IPS DF 4.7 (cell line): ENCODE measurements around the gene IGFALS.
"Not testable (repeated sequence)": the region's sequence is repeated elsewhere in the genome, so short reads cannot be mapped to it uniquely, and the experiment has no call there.

Experiments
- DNase-seq: peaks from one replicate; pipeline ENCODE4 v3.0.0-alpha.2; 2013; ENCODE audit warnings: low spot score; ENCODE audit errors: extremely low read depth

The IGFALS gene

DNA sequence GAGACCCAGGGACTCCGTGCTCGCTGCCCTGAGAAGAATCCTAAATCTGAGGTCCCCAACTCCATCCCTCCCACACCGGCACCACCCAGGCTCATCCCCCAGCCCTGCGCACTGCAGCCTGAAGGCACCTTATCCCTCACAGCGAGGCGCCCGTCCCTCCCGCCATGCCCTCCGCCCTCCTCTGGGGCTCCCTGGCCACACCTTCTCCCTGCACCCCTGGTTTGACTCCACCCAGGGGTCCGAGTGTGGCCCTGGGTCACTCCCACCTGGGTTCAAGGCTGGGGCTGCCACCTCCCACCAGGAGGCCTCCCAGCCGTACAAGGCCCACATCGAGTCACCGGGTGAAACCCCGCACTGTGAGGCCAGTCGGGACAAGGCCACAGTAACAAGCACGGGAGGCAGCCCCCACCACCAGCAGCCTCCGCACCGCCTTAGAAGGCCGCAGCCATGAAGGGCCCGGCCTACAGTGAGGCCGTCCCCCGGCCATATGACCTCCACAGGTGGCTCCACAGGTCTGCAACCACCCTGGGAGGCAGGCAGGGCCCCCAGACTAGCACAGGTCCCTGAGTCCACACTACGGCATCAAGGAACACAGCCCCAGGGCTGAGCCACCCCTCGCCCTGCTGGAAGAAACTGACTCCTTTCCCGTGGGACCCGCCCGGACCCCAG, 24.8 kb upstream of the IGFALS start:
- no peak for DNase-seq

GRCh38 chr16:1817716-1818115, 24.2 kb upstream of the IGFALS start:
- DNase-seq = no peak

GRCh38 chr16:1817276-1817589, 23.7 kb upstream of the IGFALS start:
- no peak for DNase-seq

GRCh38 chr16:1816396-1817275, 23.1 kb upstream of the IGFALS start:
- no peak for DNase-seq

- no peak for DNase-seq
These were observed 22.0 kb upstream of the IGFALS start for GRCh38 chr16:1815461-1815860.

DNA sequence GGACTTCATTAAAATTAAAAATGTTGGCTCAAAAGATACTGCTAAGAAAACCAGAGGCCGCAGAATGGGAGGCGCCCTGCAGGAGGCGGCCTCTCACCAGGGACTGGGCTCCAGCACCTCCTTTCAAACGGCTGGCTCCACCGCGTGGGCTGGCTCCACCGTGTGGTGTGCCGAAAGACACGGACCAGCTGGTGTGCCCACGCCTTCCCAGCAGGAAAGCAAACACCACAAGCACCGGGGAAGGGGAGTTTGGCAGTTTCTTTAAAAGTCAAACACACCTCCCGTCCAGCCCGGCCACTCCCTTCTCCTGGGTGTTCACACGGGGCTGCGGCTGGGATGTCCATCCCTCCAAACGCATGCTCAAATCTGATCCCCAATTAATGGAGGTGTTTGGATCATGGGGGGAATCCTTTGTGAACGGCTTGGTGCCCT, 19.2 kb upstream of the IGFALS start:
- no peak for DNase-seq

DNA sequence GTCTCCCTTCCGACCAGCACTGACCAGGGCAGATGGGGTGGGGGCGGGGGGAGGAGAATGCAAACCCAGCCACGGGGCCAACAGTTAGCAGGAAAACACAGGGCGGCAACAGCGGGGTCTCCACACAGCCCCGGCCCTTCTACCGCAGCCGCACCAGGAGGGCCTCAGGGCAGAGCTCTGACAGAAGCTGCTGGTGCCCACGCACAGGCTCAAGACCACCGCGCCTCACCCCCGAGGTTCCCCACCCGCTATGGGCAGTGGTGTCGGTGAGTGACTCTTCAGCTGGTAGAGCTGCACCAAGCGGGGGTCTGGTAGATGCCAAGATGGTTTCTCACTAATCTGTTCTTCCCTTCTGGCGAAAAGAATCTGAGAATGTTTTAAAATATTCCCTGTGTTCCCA, 17.0 kb upstream of the IGFALS start:
- no peak for DNase-seq

GRCh38 chr16:1810106-1810505, 16.6 kb upstream of the IGFALS start:
- no peak for DNase-seq

DNA sequence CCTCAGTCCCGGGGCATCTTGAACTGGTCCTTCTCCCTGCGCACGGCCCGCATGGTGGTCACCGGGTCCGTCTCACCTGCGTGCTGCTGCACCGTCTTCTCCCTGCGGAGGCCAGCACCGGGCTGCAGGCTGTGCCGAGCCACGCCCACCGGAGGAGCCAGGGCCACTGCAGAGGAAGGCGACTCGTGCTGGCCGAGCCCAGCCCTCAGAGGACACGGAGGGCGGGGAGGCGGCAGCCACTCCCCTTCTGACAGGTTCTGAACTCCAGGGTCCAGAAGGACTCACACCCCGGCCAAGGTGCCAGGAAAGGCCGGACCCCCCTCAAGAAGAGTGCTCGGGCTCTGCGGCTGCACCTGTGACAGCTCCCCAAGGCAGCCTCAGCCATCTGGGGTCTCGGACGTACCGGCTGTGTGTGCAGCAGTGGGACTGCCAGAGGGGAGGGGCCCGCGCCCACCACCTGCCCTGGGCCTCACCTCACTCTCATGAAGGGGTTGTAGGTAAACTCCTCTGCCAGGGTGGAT, 15.8 kb upstream of the IGFALS start:
- no peak for DNase-seq

- no peak for DNase-seq
These were observed 15.2 kb upstream of the IGFALS start for GRCh38 chr16:1808691-1809090.

DNA sequence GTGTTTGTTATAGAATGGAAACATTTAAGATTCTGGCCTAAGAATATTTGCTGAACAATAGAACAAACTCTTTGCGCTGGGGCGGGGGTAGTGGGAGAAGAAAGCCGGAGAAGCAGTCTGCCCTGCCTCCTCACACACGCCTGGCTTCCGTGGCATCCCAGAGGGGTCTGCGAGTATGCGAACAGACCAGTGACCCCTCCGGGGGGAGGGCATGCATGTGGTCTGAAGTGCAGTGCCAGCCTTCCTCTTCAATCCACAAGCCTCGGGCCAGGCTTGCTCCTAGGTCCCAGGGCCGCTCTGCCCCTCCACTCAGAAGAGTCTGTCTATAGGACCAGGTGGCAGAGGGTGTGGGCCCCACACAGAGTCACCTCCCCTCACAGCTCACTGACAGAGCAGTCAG, 14.1 kb upstream of the IGFALS start:
- DNase-seq = no peak

DNA sequence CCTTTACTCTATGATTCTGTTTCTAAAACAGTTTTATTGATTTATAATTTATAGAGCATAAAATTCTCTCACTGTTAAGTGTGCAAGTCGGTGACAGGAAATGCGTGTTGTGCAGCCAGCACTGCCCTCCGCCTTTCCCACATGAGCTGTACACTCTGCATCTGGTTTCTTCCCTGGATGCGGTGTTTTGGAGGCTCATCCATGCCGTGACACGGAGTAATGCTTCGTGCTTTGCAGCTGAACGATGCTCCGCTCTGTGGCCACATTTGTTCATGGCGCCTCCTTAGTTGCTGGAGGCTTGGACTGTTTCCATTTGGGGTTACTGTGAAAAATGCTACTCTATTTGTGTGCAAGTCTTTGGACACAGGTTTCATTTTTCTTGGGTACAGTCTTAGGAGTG, 7.2 kb upstream of the IGFALS start:
- no peak for DNase-seq

GRCh38 chr16:1799263-1799662, 5.8 kb upstream of the IGFALS start:
- not testable (repeated sequence) for DNase-seq

DNA sequence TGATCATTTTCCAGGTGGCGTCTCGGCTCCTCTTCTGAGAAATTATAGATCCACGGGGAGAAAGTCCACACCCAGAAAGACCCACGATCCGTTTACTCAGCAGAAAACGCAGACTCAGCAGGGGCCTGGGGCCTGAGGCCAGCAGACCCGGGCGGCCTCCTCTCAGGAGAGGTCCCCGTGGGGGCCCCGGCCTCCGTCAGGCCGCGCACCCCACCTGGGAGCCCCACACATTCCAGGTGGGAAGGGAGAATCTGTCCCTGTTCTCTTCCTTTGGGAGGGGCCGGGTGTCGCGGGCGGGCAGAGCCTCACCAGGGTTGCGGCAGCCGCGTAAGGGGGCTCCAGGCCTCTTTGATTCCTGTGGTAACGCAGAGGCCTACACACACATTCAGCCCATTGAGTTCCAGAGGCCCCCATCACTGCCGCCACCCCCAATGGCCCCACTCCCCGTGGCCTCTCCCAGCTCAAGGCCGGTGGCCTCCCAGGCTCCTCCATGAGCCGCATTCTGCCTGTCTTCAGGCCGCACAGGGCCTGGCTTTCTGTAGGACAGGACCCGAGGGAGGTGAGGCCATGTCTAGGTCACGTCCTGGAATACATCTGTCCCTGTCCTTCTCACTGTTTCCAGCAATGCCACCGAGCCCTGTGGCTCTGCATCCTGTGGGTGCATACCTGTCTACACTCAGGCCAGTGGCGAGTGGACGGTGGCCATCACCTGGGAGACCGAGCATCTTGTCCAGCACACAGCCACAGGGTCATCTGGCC, 1.6 kb upstream of the IGFALS start:
- no peak for DNase-seq

GRCh38 chr16:1794221-1794871, 841 bp upstream of the IGFALS start:
- no peak for DNase-seq

DNA sequence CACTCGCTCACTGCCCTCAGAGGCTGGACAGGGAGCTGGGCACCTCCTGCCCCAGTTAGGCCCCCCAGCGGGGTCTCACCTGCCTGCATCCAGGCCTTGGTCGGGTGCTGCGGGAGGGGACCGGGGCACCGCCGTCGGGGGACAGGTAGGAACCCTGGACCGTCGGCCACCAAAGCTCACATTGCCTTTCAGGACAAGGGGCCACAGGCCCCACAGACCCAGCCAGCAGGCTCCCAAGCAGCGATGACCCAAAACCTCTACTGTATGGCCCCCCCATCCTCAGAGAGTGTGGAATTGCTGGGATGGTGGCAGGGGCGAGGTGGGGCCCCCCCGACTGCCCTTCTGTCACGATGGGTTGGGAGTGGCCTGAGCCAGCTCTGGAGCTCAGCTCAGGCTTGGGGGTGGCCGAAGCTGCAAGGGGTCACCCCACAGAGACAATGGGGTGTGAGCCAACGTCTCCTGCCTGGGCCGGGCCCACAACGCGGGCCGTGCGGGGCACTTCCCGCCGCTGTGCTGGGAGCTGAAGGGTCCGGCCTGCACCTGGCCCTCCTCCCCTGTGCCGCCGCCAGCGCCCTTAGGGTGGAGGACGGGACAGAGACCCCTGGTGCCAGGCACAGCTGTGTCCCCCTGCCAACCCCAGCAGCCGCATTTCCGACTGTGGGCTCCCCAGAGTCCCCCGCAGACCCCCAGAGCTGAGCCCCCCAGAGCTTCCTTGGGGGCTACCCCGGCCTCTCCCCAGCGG, 498 bp downstream of the IGFALS start:
- no peak for DNase-seq

DNA sequence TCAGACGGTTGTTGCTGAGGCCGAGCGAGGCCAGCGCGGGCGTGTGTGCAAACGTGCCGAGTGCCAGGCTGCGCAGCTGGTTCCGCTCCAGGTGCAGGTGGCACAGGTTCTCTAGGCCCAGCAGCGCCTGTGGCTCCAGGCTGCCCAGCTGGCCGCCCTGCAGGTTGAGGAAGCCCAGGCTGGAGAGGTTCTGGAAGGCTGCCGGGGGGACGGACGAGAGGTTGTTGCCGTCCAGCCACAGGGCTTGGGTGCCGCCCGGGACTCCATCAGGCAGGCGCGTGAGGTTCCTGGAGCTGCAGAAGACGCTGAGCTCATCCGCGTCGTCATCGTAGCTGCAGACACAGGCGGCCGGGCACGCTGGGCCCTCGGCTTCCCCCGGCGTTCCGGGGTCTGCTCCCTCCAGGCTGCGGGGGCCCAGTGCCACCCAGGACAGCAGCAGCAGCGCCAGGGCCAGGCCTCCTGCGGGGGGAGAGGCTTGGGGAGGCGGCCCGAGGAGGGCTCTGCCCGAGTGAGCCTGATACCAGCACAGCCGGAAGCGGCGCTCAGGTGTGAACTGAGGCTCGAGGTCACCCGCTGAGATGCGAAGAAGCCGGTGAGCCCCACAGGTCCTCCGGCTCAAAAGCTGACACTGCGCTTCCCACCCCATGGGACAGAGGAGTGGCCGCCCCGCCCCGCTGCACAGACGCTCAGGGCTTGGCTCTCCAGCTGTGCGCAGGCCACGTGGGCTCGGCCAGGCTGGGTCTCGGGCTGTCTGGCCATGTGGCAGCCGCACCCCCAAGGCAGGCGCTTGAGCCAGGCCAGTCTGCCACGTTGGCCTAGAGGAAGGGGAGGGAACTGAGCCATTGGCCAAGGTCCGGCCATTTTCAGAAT, 1.3 kb downstream of the IGFALS start:
- DNase-seq = no peak

- no peak for DNase-seq
These were observed 2.1 kb downstream of the IGFALS start for GRCh38 chr16:1791256-1791942.

GRCh38 chr16:1790611-1791255, 2.8 kb downstream of the IGFALS start:
- DNase-seq = no peak
